Fibroblast of peridontal ligament (primary cell): ENCODE data around the gene PTPRH.
"Not testable (repeated sequence)": the region's sequence is repeated elsewhere in the genome, so short reads cannot be mapped to it uniquely, and the experiment has no call there.

Source experiments
- DNase-seq: peaks from one replicate; pipeline ENCODE4 v3.0.0-alpha.2; 2010; ENCODE audit errors: extremely low read depth

Gene PTPRH

DNA sequence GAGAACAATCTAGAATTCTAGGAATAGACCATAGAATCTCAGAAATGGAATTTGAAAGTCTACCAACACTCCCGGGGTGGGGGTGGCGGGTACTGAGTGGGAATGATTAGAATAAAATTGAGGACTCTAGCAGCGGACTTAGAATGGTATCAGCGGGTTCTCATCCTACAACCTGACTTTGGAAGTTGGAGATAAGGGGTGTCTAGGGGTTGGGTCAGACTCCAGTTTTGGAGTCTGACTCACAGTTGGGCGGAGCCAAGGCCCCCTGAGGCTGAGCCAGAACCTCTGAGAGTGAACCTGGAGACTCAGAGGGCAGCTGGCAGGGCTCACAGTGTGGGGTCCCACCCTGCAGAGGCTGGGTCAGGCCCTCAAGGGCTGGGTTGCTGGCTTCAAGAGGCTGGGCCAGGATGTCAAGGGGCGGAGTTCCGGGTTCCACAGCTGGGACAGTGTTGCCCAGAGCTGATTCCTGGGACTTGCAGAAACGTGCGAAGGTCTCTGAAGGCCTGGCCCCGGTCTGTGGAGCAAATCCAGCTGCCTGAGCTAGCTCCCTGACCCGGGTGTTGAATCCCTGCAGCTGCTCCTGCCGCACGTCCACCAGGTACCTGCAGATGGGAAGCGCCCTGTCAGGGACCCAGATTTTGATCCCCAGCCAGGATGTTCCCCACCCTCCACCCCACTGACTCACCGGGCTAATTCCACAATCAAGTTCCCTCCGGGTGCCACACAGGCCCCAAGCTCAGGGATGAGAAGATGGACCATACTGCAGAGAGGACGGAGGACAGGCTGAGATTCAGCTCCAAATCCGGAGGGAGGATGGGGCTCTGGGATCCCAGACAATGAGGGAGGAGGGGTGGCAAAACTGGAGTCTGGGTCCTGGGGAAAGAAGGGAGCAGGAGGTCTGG is 50.2 kb downstream of the PTPRH start:
- DNase-seq = peak; percentile 36

DNA sequence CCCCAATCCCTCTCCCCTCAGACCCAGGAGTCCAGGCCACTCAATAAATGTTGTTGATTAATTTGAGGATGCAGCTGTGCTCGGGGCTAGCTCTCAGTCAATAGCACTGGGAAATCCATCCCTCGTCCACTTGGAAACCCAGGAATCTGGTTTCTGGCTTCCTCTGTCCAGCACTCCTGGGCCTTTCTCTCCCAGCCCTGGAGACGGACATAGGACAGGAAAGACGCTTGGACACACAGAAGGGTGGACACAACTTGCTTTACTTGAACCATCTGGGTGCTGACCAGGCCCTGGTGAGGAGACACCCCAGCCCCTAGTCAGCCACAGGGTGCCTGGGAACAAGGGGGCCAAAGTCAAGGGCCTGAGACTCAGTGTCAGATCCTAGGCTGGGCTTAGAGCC is 50.9 kb downstream of the PTPRH start:
- no peak for DNase-seq

GRCh38 chr19:55157064-55157908 is 52.0 kb downstream of the PTPRH start, which contains the start of gene TNNI3:
Gene TNNI3, minus strand, starts transcription at chr19:55157732. Its CDS starts 143 bp downstream, at chr19:55157589.
- no peak for DNase-seq

- no peak for DNase-seq
Observed at GRCh38 chr19:55156202-55157063, 52.9 kb downstream of the PTPRH start.

DNA sequence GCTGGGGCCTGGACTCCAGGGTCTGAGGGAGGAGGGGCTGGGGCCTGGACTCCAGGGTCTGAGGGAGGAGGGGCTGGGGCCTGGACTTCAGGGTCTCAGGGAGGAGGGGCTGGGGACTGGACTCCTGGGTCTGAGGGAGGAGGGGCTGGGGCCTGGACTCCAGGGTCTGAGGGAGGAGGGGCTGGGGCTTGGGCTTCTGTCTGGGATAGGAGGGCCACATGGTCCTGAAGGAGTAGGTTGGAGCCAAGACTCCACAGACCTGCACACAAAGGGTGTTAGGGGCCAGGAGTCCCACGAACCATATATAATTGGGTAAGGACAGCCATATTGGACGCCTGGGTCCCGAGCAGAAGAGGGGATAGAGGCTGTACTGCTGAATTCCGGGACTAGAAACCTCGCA is 53.5 kb downstream of the PTPRH start:
- DNase-seq = not testable (repeated sequence)

DNA sequence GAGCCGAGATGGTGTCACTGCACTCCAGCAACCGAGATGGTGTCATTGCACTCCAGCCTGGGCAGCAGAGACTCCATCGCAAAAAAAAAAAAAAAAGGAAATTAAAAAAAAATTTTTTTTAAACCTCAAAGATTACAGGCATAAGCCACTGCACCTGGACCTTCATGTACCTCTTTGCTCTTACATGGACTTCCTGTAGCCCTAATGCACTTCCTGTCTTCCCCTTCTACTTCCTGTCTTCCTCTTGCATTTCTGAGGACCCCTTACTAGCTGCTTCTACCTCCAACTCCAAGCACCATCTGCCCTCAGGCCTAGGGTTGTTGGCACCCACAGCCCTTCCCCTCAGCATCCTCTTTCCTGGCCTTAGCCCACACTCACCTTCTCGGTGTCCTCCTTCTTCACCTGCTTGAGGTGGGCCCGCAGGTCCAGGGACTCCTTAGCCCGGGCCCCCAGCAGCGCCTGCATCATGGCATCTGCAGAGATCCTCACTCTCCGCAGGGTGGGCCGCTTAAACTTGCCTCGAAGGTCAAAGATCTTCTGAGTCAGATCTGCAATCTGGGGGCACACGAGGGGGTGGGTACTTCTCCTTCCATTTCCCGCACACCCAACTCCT is 55.5 kb downstream of the PTPRH start:
- DNase-seq = no peak

DNA sequence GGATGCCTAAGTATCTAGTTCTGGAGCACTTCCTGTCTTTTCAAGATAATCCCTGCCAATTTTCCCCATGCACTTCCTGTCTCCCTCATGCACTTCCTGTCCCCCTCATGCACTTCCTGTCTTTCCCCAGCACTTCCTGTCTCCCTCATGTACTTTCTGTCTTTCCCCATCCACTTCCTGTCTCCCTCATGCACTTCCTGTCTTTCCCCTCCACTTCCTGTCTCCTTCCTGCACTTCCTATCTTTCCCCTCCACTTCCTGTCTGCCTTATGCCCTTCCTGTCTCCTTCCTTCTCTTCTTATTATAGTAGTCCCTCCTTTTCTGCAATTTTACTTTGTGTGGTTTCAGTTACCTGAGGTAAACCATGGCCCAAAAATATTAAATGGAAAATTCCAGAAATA is 57.3 kb downstream of the PTPRH start:
- no peak for DNase-seq

DNA sequence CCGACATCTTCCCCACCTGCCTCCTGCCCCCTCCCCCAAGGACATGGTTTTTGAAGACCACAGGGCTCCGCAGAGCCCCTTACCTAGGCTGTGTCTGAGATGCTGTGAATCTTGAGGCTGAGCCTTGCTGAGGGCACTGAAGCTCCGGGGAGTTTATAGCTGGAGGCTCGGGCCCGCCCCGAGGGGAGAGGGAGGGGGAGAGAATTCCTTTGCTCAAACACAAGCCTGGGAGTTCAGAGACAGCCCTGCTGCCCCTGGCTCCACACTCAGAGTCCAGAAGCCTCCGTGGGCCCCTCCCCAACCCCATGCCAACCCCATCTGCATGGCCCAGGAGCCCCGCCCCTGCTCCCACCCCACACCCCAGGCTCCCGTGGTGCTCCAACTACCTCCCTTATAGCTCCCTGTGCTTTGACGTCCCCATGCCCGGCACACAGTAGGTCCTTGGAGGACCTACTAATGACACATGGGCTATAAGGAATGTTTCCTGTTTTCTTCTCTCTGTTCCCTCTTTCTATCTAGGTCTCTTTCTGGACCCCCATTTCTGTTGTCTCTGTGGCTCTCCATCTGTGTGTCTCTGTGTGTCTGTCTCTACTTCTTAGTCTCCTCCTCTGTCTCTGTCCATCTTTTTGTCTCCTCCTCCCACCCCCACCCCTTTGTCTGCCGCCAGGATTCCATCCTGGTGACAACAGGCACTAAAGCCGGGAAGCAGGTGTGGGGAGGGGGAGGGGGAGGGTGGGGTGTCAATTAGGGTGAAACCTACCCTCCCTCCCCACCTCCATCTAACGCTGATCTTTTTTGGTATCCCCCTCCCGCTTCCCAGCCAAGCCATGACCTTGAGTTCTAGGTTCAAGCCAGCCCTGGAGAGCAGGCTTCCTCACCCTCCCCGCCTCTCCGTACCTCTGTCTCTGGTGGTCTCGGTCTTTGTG is 60.0 kb downstream of the PTPRH start, which contains the start of gene TNNT1:
TNNT1 (minus strand) TSS at position 129 of the 926 bp plus-strand sequence. CDS start 2,049 bp downstream, outside the sequence.
- no peak for DNase-seq

GRCh38 chr19:55147545-55148251 is 61.6 kb downstream of the PTPRH start:
- DNase-seq = no peak

DNA sequence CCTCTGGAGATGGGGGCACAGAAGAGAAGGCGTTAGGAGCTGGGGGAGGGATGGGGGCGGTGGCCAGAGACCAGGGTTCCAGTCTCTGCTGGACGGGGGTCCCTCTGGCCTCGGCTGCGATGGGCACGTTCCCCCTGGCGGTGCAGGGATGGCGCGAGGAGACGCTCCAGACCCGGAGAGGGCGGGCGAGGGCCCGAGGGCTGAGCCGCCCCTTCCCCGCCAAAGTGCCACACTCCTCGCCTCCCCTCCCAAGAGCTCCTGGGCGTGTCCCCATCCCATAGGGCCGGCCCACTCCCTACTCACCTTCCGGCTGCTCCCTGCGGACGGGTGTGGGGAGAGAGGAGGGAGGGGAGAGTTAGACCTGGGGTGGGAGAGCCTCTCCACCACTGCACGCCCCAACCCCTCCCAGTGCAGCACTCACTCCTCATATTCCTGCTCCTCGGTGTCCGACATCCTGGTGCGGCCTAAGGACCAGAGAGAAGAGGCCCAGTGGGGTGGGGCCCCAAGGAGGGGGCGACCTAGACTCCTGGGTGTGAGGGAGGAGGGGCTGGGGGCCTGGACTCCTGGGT is 62.5 kb downstream of the PTPRH start:
- no peak for DNase-seq

DNA sequence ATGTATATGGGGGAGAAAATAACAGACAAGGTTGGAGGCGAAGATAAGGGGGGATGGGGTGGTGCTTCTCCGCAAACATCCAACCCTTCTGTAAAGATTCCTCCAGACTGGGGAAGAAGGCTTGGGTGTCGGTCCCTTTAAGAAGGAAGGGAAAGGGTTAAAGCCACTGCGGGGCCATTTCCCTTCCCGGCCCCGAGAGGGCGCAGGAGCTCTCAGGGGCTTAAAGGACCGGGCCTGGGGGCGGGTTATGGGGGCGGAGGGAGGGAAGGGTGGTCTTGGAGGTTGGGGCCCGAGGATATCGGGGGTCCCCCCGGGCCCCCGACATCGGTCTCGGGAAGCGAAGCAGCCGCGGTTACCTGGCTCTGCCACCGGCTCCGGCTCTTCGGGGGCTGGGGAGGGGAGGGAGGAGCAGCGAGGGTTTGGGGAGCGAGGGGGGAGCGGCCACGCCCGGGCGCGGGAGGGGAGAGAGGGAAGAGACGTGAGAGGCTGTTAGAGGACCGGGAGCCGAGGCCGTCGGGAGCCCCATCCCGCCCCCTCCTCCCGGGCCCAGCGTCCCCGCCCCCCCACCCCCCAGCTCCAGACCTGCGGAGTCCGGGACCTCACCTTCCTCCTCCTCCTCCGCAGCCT is 63.1 kb downstream of the PTPRH start:
- no peak for DNase-seq

DNA sequence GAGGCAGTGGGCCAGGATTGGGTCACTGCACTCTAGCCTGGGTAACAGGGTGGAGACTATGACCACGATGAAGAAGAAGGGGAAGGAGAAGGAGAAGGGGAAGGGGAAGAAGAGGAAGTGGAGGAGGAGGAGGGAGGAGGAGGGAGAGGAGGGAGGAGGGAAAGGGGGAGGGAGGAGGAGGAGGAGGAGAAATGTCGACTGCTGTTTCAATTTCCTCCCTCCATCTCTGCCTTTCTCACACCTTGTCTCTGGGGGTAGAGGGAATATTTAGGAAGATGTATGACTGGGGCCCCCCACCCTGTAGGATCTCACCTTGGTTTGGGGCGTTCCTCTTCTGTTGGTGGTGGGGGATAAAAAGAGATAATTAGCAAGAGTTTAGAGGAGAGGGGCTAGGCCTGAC is 64.1 kb downstream of the PTPRH start:
- DNase-seq = no peak

- no peak for DNase-seq
Observed at GRCh38 chr19:55141696-55142095, 67.6 kb downstream of the PTPRH start.

GRCh38 chr19:55137915-55138314 is 71.4 kb downstream of the PTPRH start:
- DNase-seq = no peak

GRCh38 chr19:55136399-55137102 is 72.8 kb downstream of the PTPRH start:
- DNase-seq = no peak

GRCh38 chr19:55134736-55135135 is 74.6 kb downstream of the PTPRH start:
- no peak for DNase-seq

DNA sequence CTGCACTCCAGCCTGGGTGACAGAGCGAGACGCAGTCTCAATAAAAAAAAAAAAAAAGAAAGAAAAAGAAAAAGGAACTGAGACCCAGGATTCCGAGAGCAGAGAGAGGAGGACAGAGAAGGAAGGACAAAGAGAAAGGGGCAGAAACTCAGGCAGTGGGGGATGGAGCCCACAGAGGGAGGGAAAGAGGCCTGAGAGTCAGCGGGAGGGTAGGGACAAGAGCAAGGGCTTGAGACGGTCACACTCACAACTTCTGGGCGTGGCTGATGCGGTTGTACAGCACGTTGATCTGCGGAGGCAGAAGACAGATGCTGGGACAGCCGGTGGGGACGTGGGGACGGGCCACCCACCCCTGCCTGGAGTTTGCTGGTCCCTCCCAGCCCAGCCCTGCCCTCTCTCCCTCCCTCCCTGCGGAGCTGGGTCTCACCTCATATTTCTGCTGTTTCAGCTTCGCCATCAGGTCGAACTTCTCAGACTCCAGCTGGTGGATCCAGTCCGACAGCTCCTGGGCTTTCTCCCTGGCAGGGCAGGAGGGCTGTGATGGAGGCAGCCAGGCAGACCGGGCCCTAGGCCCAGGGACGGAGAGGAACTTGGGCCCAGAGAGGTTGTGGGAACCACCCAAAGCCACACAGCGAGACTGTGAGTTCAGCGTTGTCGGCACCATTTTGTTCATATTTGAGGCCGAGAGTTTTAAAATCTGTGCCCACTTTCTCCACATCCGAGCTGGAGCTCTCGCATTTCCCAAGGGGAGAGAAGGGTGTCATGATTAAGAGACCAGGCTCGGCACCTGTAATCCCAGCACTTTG is 75.5 kb downstream of the PTPRH start:
- DNase-seq = no peak
